ENCODE data around the gene IGLON5. TPM values are rescaled to one million over a fixed set of nuclear protein-coding genes. Genes with fewer than 3 reads are reported as not detected.

IGLON5 gene
- total and polyA plus RNA-seq, 2 experiments from 2014 or later, result 5.0 to 29.1 TPM

GRCh38 chr19:51274049-51274770 is 37.2 kb upstream of the IGLON5 start (continued):
- TF ChIP-seq ZNF462 (CRISPR knock-in tag; IDR thresholded peaks at IDR 0.05), result no peak

GRCh38 chr19:51277112-51277511 is 34.3 kb upstream of the IGLON5 start:
- Histone ChIP-seq H2AFZ (no peak overlapping the region), H3F3A (replicated peaks; ENCODE audit: low read depth) (no peaks in the 10 kb centered on the region), H3K36me3 (ENCODE audit: insufficient read depth) (no peaks in the 10 kb centered on the region), H3K4me3 (no peak overlapping the region), H3K79me2 (replicated peaks; ENCODE audit: insufficient read depth) (no peaks in the 10 kb centered on the region), H4K20me1 (replicated peaks; ENCODE audit: insufficient read depth) (no peaks in the 10 kb centered on the region), H3K27me3 (ENCODE audit: insufficient read depth) (no peaks in the 10 kb centered on the region), H3K9me2 (ENCODE audit: insufficient read depth) (no peaks in the 10 kb centered on the region), H3K27ac (ENCODE audit: low read depth) (no peak overlapping the region), H3K4me1 (ENCODE audit: insufficient read depth) (no peaks in the 10 kb centered on the region), H3K4me2 (no peak overlapping the region)
- Mint-ChIP-seq H3K36me3 (ENCODE audit: low read depth) (peaks cover 4% of the 10 kb centered on the region; the same call in 1 of the 3 replicates), H3K4me1 (no peaks in the 10 kb centered on the region), H3K9me3 (peaks cover 29% of the 10 kb centered on the region), H3K27me3 (ENCODE audit: insufficient read depth, low read depth, poor library complexity) (peaks cover 13% of the 10 kb centered on the region), H3K4me3 (no peak overlapping the region), H3K27ac (no peak overlapping the region)
- ATAC-seq (no peak), DNase-seq (ENCODE audit: low spot score) (no peak)
- TF ChIP-seq CTCF (conservative IDR thresholded peaks at IDR 0.05; ENCODE audit: low read depth in 2 of 2) (no peak), REST (IDR thresholded peaks at IDR 0.05; ENCODE audit: unreplicated experiment) (no peak), CREB1 (CRISPR knock-in tag; IDR thresholded peaks at IDR 0.05; ENCODE audit: low read depth) (no peak), ZNF331 (CRISPR knock-in tag; IDR thresholded peaks at IDR 0.05; ENCODE audit: low read depth) (no peak), EZH2phosphoT487 (IDR thresholded peaks at IDR 0.05; ENCODE audit: unreplicated experiment) (no peak), EZH2 (IDR thresholded peaks at IDR 0.05; ENCODE audit: low read depth, unreplicated experiment) (no peak), NANOG (IDR thresholded peaks at IDR 0.05; ENCODE audit: borderline replicate concordance) (no peak), ZNF114 (CRISPR knock-in tag; IDR thresholded peaks at IDR 0.05) (no peak), ETS1 (IDR thresholded peaks at IDR 0.05) (no peak)

All from GM23338 (cell line).